Measurements from ENCODE around the gene TANGO2.
A peak's percentile ranks its signal among the peaks of the same experiment; 100 is the strongest.

The TANGO2 gene

GRCh38 chr22:20095521-20095920 is 74.6 kb downstream of the TANGO2 start:
- Histone ChIP-seq H4K8ac (ENCODE audit: low read depth, low read length) (no peak overlapping the region), H3K27ac (replicated peaks; ENCODE audit: low read length) (no peak overlapping the region), H2BK15ac (ENCODE audit: low read length) (no peak overlapping the region), H3K18ac (ENCODE audit: low read length) (no peak overlapping the region), H3K4ac (ENCODE audit: low read length) (no peak overlapping the region), H3K9ac (ENCODE audit: low read depth, low read length, poor library complexity) (no peak overlapping the region), H2BK12ac (ENCODE audit: low read length) (no peak overlapping the region), H3K36me3 (replicated peaks in 1 of 2; ENCODE audit: control insufficient read depth in 2 of 2, insufficient read depth in 2 of 2, low read length in 2 of 2) (peaks cover 76 to 100% of the 10 kb centered on the region in 2 donors), H3K14ac (ENCODE audit: low read length) (no peak overlapping the region), H3K9me3 (replicated peaks in 1 of 2; ENCODE audit: control insufficient read depth in 2 of 2, insufficient read depth in 1 of 2, low read depth in 1 of 2, low read length in 2 of 2) (peaks cover 1 to 12% of the 10 kb centered on the region in 2 donors), H3K4me3 (ENCODE audit: low read length in 2 of 2) (no peak overlapping the region), H2BK120ac (ENCODE audit: low read depth, low read length) (no peak overlapping the region), H3K4me1 (ENCODE audit: control insufficient read depth in 2 of 2, insufficient read depth in 1 of 2, low read depth in 1 of 2, low read length in 2 of 2) (no peaks in the 10 kb centered on the region), H3K79me1 (ENCODE audit: low read depth, low read length) (peaks cover 14% of the 10 kb centered on the region), H3K27me3 (ENCODE audit: control insufficient read depth in 3 of 3, insufficient read depth in 3 of 3, low read depth in 1 of 3, low read length in 3 of 3) (no peaks in the 10 kb centered on the region), H2AFZ (ENCODE audit: low read length) (no peak overlapping the region), H4K91ac (ENCODE audit: low read depth, low read length, poor library complexity) (no peak overlapping the region), H3K4me2 (ENCODE audit: insufficient read depth, low read length, poor library complexity, severe bottlenecking) (no peak overlapping the region), H2BK5ac (ENCODE audit: low read length) (no peak overlapping the region), H2AK5ac (ENCODE audit: low read depth, low read length) (no peak overlapping the region), H3K23ac (ENCODE audit: low read depth, low read length, poor library complexity) (no peak overlapping the region)
- no peak for DNase-seq (ENCODE audit: low spot score)
- WGBS, 2 donors (ENCODE audit: extremely low coverage in 2 of 2, insufficient read length in 2 of 2, insufficient replicate concordance in 1 of 2), result no CpG with 5 or more reads among the region's 4 CpGs

GRCh38 chr22:20096574-20097420 is 75.9 kb downstream of the TANGO2 start:
- Histone ChIP-seq H2AFZ (ENCODE audit: low read length) (no peak overlapping the region), H3K79me1 (ENCODE audit: low read depth, low read length) (peaks cover 13% of the 10 kb centered on the region), H3K27me3 (ENCODE audit: control insufficient read depth in 3 of 3, insufficient read depth in 3 of 3, low read depth in 1 of 3, low read length in 3 of 3) (no peaks in the 10 kb centered on the region), H3K27ac (replicated peaks; ENCODE audit: low read length) (no peak overlapping the region), H4K8ac (ENCODE audit: low read depth, low read length) (no peak overlapping the region), H3K18ac (ENCODE audit: low read length) (no peak overlapping the region), H3K4me2 (ENCODE audit: insufficient read depth, low read length, poor library complexity, severe bottlenecking) (no peak overlapping the region), H2BK120ac (ENCODE audit: low read depth, low read length) (no peak overlapping the region), H4K91ac (ENCODE audit: low read depth, low read length, poor library complexity) (no peak overlapping the region), H3K4me3 (ENCODE audit: low read length in 2 of 2) (no peak overlapping the region), H2BK5ac (ENCODE audit: low read length) (no peak overlapping the region), H3K14ac (ENCODE audit: low read length) (no peak overlapping the region), H3K4ac (ENCODE audit: low read length) (no peak overlapping the region), H3K23ac (ENCODE audit: low read depth, low read length, poor library complexity) (no peak overlapping the region), H3K9ac (ENCODE audit: low read depth, low read length, poor library complexity) (no peak overlapping the region), H3K36me3 (replicated peaks in 1 of 2; ENCODE audit: control insufficient read depth in 2 of 2, insufficient read depth in 2 of 2, low read length in 2 of 2) (peaks cover 72 to 99% of the 10 kb centered on the region in 2 donors), H3K4me1 (ENCODE audit: control insufficient read depth in 2 of 2, insufficient read depth in 1 of 2, low read depth in 1 of 2, low read length in 2 of 2) (no peaks in the 10 kb centered on the region), H2BK15ac (ENCODE audit: low read length) (no peak overlapping the region), H2BK12ac (ENCODE audit: low read length) (no peak overlapping the region), H2AK5ac (ENCODE audit: low read depth, low read length) (no peak overlapping the region), H3K9me3 (replicated peaks in 1 of 2; ENCODE audit: control insufficient read depth in 2 of 2, insufficient read depth in 1 of 2, low read depth in 1 of 2, low read length in 2 of 2) (peaks cover 1 to 12% of the 10 kb centered on the region in 2 donors)
- WGBS, 2 donors (ENCODE audit: extremely low coverage in 2 of 2, insufficient read length in 2 of 2, insufficient replicate concordance in 1 of 2), result no CpG with 5 or more reads among the region's 2 CpGs
- DNase-seq (ENCODE audit: low spot score), result no peak

- Histone ChIP-seq H3K27ac (replicated peaks; ENCODE audit: low read length) (no peak overlapping the region), H3K23ac (ENCODE audit: low read depth, low read length, poor library complexity) (no peak overlapping the region), H3K36me3 (replicated peaks in 1 of 2; ENCODE audit: control insufficient read depth in 2 of 2, insufficient read depth in 2 of 2, low read length in 2 of 2) (peaks cover 60 to 97% of the 10 kb centered on the region in 2 donors), H2BK120ac (ENCODE audit: low read depth, low read length) (no peak overlapping the region), H2AK5ac (ENCODE audit: low read depth, low read length) (no peak overlapping the region), H3K4ac (ENCODE audit: low read length) (no peak overlapping the region), H3K4me2 (ENCODE audit: insufficient read depth, low read length, poor library complexity, severe bottlenecking) (no peak overlapping the region), H3K79me1 (ENCODE audit: low read depth, low read length) (peaks cover 2% of the 10 kb centered on the region), H2BK15ac (ENCODE audit: low read length) (no peak overlapping the region), H2BK12ac (ENCODE audit: low read length) (no peak overlapping the region), H4K8ac (ENCODE audit: low read depth, low read length) (no peak overlapping the region), H3K9ac (ENCODE audit: low read depth, low read length, poor library complexity) (no peak overlapping the region), H3K14ac (ENCODE audit: low read length) (no peak overlapping the region), H3K4me1 (ENCODE audit: control insufficient read depth in 2 of 2, insufficient read depth in 1 of 2, low read depth in 1 of 2, low read length in 2 of 2) (no peaks in the 10 kb centered on the region), H3K9me3 (replicated peaks in 1 of 2; ENCODE audit: control insufficient read depth in 2 of 2, insufficient read depth in 1 of 2, low read depth in 1 of 2, low read length in 2 of 2) (peaks cover 1 to 12% of the 10 kb centered on the region in 2 donors), H2AFZ (ENCODE audit: low read length) (no peak overlapping the region), H3K4me3 (ENCODE audit: low read length in 2 of 2) (no peak overlapping the region), H4K91ac (ENCODE audit: low read depth, low read length, poor library complexity) (no peak overlapping the region), H2BK5ac (ENCODE audit: low read length) (no peak overlapping the region), H3K18ac (ENCODE audit: low read length) (no peak overlapping the region), H3K27me3 (ENCODE audit: control insufficient read depth in 3 of 3, insufficient read depth in 3 of 3, low read depth in 1 of 3, low read length in 3 of 3) (no peaks in the 10 kb centered on the region)
- WGBS, 2 donors (ENCODE audit: extremely low coverage in 2 of 2, insufficient read length in 2 of 2, insufficient replicate concordance in 1 of 2), result no CpG with 5 or more reads among the region's 6 CpGs
- DNase-seq (ENCODE audit: low spot score), result no peak
Measured at GRCh38 chr22:20099099-20099711, 78.3 kb downstream of the TANGO2 start.

- Histone ChIP-seq H4K91ac (ENCODE audit: low read depth, low read length, poor library complexity) (no peak overlapping the region), H2BK5ac (ENCODE audit: low read length) (no peak overlapping the region), H3K9me3 (replicated peaks in 1 of 2; ENCODE audit: control insufficient read depth in 2 of 2, insufficient read depth in 1 of 2, low read depth in 1 of 2, low read length in 2 of 2) (peaks cover 2 to 4% of the 10 kb centered on the region in 2 donors), H3K9ac (ENCODE audit: low read depth, low read length, poor library complexity) (no peak overlapping the region), H3K23ac (ENCODE audit: low read depth, low read length, poor library complexity) (peak overlapping the region; percentile 81), H2BK12ac (ENCODE audit: low read length) (no peak overlapping the region), H3K4ac (ENCODE audit: low read length) (no peak overlapping the region), H2BK15ac (ENCODE audit: low read length) (no peak overlapping the region), H3K4me2 (ENCODE audit: insufficient read depth, low read length, poor library complexity, severe bottlenecking) (no peak overlapping the region), H3K4me3 (ENCODE audit: low read length in 2 of 2) (no peak overlapping the region), H3K79me1 (ENCODE audit: low read depth, low read length) (peaks cover 12% of the 10 kb centered on the region), H3K36me3 (replicated peaks in 1 of 2; ENCODE audit: control insufficient read depth in 2 of 2, insufficient read depth in 2 of 2, low read length in 2 of 2) (peaks cover 64 to 96% of the 10 kb centered on the region in 2 donors), H3K27ac (replicated peaks; ENCODE audit: low read length) (no peak overlapping the region), H4K8ac (ENCODE audit: low read depth, low read length) (no peak overlapping the region), H3K18ac (ENCODE audit: low read length) (no peak overlapping the region), H3K4me1 (ENCODE audit: control insufficient read depth in 2 of 2, insufficient read depth in 1 of 2, low read depth in 1 of 2, low read length in 2 of 2) (no peaks in the 10 kb centered on the region), H3K27me3 (ENCODE audit: control insufficient read depth in 3 of 3, insufficient read depth in 3 of 3, low read depth in 1 of 3, low read length in 3 of 3) (no peaks in the 10 kb centered on the region), H2AK5ac (ENCODE audit: low read depth, low read length) (no peak overlapping the region), H2BK120ac (ENCODE audit: low read depth, low read length) (no peak overlapping the region), H3K14ac (ENCODE audit: low read length) (no peak overlapping the region), H2AFZ (ENCODE audit: low read length) (no peak overlapping the region)
- DNase-seq (ENCODE audit: low spot score), result no peak
- no CpG with 5 or more reads among the region's 8 CpGs for WGBS, 2 donors (ENCODE audit: extremely low coverage in 2 of 2, insufficient read length in 2 of 2, insufficient replicate concordance in 1 of 2)
Measured at GRCh38 chr22:20101638-20102037, 80.7 kb downstream of the TANGO2 start.
